Left renal cortex interstitium (tissue), 4 donors: ENCODE data around the gene MAGEA10. TPM values are rescaled to one million over a fixed set of nuclear protein-coding genes. Genes with fewer than 3 reads are reported as not detected.
"Not testable (repeated sequence)": the region's sequence is repeated elsewhere in the genome, so short reads cannot be mapped to it uniquely, and the experiment has no call there.

Experiments used
- DNase-seq, 4 donors: peaks; one replicate each; pipeline ENCODE4 v3.0.0-alpha.2; 2013; ENCODE audit warnings: low read depth in 4 of 4, low spot score in 2 of 4, missing footprints in 1 of 4
- polyA plus RNA-seq, 4 donors: library from polyadenylated mRNA; unstranded; fragments of 120-200 nt; gene quantifications; one replicate each; pipeline ENCODE4 v1.2.1, GENCODE V29; 2013; ENCODE audit not compliant: insufficient read length in 4 of 4

MAGEA10 gene
- not detected for polyA plus RNA-seq

- DNase-seq: no peak
These were observed at the start of gene MAGEA10 for GRCh38 chrX:152138388-152138784. Gene MAGEA10, minus strand, starts transcription at chrX:152138577. Its CDS starts 2,957 bp downstream, at chrX:152135620.

GRCh38 chrX:152177497-152178269 lies 39.3 kb upstream of the MAGEA10 start:
- DNase-seq: no peak

GRCh38 chrX:152177052-152177451 lies 38.7 kb upstream of the MAGEA10 start:
- no peak for DNase-seq

- not testable (repeated sequence) for DNase-seq
These were observed 37.5 kb upstream of the MAGEA10 start for GRCh38 chrX:152175892-152176291.

- not testable (repeated sequence) for DNase-seq
These were observed 35.5 kb upstream of the MAGEA10 start for GRCh38 chrX:152173923-152174322.

- DNase-seq: no peak
These were observed 32.2 kb upstream of the MAGEA10 start for GRCh38 chrX:152170621-152171020.

GRCh38 chrX:152165033-152165743 lies 26.8 kb upstream of the MAGEA10 start:
- DNase-seq: no peak

GRCh38 chrX:152157042-152157441 lies 18.7 kb upstream of the MAGEA10 start:
- DNase-seq: no peak

GRCh38 chrX:152155766-152156310 lies 17.5 kb upstream of the MAGEA10 start:
- no peak for DNase-seq

- no peak for DNase-seq
These were observed 15.7 kb upstream of the MAGEA10 start for GRCh38 chrX:152154050-152154449.

GRCh38 chrX:152151256-152151655 lies 12.9 kb upstream of the MAGEA10 start:
- no peak for DNase-seq

GRCh38 chrX:152149648-152150047 lies 11.3 kb upstream of the MAGEA10 start:
- no peak for DNase-seq

GRCh38 chrX:152139589-152139988 lies 1.2 kb upstream of the MAGEA10 start:
- DNase-seq: no peak

GRCh38 chrX:152137771-152138387 lies 498 bp downstream of the MAGEA10 start:
- no peak for DNase-seq

- DNase-seq: no peak
These were observed 2.1 kb downstream of the MAGEA10 start for GRCh38 chrX:152136312-152136711.

- DNase-seq: no peak
These were observed 6.9 kb downstream of the MAGEA10 start for GRCh38 chrX:152131525-152131924.

GRCh38 chrX:152129069-152129844 lies 9.1 kb downstream of the MAGEA10 start:
- DNase-seq: not testable (repeated sequence)

- no peak for DNase-seq
These were observed 21.1 kb downstream of the MAGEA10 start for GRCh38 chrX:152117305-152117704.

GRCh38 chrX:152108527-152108926 lies 29.9 kb downstream of the MAGEA10 start:
- no peak for DNase-seq

- no peak for DNase-seq
These were observed 34.5 kb downstream of the MAGEA10 start for GRCh38 chrX:152103866-152104265.
